HG03060 (cell line): ENCODE results near the gene MAPK1.
"Not testable (repeated sequence)": the region's sequence is repeated elsewhere in the genome, so short reads cannot be mapped to it uniquely, and the experiment has no call there.

ENCODE experiments used
- ATAC-seq: cut with Tn5 transposase; IDR thresholded peaks from one replicate; pipeline ENCODE4 v1.9.1; 2021; ENCODE audit warnings: low read depth, moderate number of reproducible peaks; ENCODE audit not compliant: unreplicated experiment

Gene MAPK1

DNA sequence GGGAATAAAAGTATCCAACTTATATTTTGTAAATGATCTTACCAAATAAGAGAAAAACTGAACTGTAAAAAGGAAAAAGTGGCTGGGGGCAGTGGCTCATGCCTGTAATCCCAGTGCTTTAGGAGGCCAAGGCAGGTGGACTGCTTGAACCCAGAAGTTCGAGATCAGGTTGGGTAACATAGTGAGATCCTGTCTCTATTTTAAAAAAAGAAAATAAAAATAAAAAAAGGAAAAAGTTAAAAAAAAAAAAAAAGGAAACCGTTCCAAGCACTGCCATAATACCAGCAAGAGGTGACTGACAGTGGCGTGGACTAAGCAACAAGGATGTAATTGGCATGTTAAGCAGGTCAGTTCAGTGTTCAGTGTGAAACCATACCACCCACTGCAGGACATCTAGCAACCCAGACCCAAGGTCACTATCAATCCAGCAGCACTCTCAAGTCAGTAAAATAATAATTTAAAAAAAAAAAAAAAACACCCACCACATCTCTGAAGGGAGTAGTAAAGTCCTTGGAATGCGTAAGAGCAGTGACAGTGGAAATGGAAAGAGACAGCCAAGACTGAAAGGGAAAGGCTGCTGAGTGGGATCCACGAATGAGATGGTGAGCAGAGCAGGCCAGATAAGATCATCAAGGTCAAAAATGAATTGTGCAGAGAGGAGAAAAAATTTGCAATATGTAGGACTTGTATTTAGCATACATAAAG lies 43.6 kb downstream of the MAPK1 start:
- ATAC-seq = no peak

DNA sequence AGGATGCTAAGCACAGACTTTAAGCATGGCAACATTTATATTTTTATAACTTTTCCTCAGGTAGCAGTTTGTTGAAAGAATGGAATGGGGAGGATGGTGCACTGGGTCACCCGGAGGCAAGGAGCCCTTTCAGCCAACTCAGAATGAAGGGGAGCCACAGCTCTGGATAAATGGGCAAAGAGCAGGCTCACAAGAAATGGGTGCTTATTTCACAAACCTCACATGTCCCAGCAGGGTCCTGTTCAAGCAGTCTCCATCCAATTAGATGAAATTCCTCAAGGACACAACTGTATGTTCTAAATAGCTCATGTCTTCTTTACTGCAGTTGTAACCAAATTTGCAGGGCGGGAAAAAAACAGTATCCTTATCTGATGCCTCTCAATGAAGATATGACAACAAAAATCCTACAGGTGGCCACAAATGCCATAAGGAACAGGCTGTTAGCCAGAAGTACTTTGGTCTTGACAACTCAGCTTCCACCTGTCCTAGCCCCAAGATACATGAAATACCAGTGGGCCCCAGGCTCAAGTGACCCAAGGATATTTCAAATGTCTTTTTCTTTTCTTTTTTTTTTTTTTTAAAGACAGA lies 48.2 kb downstream of the MAPK1 start:
- ATAC-seq = no peak

DNA sequence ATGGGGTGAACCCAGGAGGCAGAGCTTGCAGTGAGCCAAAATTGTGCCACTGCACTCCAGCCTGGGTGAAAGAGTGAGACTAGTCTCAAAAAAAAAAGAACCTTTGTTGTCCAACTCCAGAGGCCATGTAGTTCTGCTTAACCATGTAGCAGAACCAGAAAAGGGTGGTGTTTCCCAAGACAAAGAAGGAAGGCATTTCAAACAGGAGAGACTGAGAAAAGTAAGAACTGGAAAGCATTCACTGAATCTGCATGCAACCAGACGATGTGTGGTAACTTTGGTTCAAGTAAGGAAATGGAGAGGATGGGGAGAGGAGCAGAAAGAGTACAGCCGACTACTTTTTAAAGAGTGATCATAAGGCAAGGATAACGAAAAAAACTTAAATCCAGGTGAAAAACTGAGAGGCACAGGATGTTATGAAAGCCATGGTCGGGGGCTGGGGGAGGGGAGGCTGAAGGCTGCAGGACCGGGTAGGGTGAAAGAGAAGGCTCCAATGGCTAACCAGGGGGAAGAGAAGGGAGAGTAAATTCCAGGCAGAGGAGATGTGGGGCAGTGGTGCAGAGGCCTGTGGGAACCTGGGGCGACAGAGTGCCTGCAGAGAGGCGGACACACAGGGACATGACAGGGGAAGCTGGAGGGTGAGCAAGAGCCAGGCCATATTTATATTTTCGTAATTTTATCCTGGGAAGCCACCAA lies 48.8 kb downstream of the MAPK1 start:
- no peak for ATAC-seq

DNA sequence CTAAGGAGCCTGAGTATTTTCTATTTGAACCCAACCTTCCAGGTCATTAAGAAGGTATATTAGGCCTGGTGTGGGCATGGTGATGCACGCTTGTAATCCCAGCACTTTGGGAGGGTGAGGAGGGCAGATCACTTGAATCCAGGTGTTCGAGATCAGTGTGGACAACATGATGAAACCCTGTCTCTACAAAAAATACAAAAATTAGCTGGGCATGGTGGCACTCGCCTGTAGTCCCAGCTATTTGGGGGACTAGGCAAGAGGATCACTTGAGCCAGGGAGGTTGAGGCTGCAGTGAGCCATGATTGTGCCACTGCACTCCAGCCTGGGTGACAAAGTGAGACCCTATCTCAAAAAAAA lies 50.0 kb downstream of the MAPK1 start:
- ATAC-seq = not testable (repeated sequence)

DNA sequence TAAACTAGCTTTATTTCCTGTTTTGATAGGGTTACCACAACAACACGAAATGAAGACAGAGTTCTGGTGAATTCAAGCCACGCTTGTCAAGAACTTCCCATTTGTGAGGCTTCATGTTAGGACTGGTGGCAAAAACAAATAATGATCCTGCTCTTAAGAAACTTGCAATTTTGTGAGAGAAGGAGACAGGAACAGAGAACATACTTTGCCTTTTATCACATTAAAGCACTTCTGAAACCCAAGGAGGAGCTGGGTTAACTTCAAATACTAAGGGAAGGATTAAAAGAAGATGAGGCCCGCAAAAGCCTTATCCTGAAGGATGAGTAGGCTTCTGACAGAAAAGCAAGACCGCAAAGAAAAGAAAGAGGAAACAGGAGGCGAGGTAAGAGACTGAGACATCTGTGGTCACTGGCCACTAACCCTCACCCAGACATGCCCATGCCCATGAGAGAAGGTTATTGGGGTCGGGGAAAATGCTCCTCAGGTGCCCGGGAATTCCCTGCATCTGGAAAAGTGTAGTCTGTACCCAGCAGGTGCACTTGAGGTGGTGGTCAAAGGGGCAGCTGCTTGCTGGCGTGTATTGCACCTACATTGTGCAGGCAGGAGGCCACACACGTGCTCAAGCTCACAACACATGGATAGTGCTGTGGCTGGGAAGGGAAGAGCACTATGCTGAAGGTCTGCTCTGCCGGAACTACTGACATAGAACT lies 50.5 kb downstream of the MAPK1 start:
- no peak for ATAC-seq

DNA sequence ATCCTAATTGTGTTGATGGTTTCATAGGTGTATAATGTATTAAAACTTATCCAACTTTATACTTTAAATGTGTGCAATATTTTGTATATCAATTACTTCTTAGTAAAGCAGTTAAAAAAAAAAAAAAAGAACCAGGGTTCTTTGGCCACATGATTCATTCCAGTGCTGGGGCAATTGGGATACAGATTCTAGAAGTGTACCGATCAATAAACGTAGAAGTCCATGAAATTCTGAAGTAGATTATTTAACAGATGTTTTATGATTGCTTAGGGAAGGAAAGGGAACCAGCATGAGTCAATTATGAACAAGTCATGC lies 51.0 kb downstream of the MAPK1 start:
- no peak for ATAC-seq

DNA sequence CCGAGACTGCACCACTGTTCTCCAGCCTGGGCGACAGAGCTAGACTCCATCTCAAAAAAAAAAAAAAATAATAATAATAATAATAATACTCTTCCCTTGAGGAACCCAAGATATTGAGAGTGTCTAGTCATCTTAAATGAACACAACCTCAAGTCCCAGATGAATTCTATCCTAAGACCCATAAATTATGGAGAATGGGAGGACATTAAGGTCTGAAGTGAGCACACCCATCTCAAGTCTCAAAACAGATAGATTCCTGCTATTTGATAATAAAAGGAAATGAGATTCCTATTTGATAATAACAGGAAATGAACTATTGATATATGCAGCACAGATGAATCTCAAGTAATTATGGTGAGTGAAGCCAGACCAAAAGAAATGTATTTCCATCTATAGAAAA lies 51.5 kb downstream of the MAPK1 start:
- ATAC-seq = no peak

DNA sequence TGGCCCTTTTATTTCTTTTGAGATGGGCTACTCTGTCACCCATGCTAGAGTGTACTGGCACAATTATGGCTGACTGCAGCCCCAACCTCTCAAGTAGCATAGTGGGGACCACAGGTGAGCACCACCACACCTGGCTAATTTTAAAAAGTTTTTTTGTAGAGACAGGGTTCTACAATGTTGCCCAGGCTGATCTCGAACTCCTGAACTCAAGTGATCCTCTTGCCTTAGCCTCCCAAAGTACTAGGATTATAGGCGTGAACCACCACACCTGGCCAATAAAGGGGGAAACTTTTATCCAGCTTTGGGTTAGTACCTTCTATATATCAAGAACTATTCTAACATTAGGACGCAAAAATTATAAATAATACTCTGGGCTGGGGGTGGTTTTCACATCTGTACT lies 52.1 kb downstream of the MAPK1 start:
- no peak for ATAC-seq

DNA sequence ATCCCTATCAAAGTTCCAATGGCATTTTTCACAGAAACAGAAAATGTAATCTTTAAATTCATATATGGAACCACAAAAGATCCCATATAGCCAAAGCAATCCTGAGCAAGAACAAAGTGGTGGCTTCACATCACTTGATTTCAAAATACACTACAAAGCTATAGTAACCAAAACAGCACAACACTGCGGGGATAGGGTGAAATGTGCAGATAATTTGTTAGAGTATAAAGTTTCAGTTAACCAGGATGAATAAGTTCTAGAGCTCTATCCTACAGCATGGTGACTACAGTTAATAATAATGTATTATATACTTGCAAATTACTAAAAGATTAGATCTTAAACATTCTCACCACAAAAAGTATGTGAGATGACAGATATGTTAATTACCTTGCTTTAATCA lies 55.5 kb downstream of the MAPK1 start:
- no peak for ATAC-seq

DNA sequence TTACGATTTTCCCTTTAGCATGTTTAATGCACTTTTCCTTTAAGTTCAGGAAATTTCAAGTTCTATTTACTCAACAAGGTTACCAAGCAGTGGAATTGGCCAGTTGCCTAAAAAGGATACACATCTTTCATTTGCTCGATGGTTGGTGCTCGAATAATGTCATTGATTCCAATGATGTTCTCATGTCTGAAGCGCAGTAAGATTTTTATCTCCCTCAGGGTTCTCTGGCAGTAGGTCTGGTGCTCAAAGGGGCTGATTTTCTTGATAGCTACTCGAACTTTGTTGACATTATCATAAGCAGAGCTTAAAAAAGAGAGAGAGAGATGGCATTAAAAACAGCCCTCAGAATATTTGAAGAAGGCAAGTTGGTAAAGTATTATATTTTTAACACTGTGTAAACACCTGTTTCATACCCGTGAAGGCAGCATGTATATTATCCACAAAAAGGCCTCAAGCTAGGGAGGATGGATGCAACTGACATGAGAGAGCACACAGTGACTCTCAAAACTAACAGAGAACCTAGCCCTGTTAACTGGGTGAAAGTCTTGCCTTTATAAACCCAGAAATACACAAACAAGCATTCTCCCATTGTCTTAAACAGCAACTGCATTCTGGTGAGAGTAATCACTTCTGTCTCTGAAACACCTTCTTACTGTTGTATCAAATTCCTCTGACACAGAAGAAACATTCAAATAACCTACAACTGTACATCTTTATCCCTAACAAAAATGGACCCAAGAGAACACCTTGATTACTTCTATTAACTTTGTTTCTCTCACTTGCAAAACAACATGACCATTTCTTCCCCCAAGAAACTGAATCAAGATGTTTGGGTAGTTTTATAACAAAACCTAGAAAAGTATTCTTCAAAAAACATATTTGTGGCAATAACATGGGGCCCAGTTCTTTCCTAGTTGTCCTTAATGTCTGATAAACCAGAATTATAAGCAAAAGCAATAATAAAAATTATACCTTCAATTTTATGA lies 59.6 kb downstream of the MAPK1 start:
- no peak for ATAC-seq

DNA sequence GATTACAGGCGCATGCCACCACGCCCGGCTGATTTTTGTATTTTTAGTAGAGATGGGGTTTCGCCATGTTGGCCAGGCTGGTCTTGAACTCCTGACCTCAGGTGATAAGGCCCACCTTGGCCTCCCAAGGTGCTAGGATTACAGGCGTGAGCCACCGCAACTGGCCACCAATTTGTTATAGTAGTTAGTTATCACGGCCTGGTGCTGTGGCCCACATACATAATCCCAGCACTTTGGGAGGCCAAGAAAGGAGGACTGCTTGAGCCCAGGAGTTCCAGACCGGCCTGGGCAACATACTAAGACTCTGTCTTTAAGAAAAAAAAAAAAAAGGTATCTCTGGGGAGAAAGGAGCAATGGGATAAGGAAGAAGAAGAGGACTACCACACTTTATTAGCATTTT lies 62.1 kb downstream of the MAPK1 start:
- ATAC-seq = not testable (repeated sequence)

DNA sequence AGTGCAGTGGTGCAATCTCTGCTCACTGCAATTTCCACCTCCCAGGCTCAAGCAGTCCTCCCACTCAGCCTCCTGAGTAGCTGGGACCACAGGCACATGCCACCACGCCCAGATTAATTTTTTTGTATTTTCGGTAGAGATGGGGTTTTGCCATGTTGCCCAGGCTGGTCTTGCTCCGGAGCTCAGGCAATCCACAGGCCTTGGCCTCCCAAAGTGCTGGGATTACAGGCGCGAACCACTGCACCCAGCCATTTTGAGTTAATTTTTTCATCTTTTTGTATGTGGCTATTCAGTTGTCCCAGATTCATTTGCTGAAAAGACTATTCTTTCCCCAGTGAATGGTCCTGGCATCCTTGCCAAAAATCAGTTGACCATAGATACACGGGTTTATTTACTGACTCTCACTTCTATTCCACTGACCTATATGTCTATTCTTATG lies 63.6 kb downstream of the MAPK1 start:
- ATAC-seq = no peak

DNA sequence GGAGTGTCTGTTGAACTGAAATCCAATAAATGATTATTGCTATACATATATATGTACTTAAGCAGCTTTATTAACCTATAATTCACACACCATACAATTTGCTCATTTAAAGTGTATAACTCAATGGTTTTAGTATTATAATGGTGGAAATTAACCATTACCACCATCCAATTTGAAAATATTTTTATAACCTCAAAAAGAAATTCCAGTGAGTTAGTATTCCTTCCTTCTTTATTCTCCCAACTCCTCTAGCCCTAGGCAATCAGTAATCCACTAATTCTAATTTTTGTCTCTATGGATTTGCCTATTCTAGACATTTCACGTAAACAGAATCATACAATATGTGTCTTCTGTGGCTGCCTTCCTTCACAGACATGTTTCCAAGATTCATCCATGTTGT lies 64.8 kb downstream of the MAPK1 start:
- no peak for ATAC-seq

DNA sequence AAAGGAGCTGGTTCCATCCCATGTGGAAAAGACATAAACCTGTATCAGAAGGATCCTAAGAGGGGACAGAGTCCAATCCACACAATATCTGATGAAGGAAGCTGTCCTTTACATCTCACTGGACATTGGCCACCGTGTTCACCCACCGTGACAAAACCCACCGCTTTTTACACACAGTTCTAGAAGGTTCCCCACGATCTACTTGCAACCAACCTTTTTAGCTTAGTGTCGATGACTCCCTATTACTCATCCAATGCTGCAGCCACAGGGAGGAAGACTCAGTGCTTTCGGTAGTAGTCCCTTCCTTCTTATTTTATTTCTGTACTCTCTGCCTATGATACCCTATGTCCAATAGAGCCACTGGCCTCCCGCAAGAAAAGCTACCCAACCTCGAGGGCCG lies 65.4 kb downstream of the MAPK1 start:
- ATAC-seq = no peak

DNA sequence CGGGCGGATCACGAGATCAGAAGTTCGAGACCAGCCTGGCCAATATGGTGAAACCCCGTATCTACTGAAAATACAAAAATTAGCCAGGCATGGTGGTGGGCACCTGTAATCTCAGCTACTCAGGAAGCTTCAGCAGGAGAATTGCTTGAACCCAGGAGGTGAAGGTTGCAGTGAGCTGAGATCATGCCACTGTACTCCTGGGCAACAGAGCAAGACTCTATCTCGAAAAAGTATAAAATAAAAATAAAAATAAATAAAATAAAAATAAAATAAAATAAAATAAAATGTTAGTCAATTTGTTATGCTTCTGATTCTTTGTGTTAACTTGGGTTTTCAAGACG lies 66.2 kb downstream of the MAPK1 start:
- ATAC-seq = not testable (repeated sequence)

DNA sequence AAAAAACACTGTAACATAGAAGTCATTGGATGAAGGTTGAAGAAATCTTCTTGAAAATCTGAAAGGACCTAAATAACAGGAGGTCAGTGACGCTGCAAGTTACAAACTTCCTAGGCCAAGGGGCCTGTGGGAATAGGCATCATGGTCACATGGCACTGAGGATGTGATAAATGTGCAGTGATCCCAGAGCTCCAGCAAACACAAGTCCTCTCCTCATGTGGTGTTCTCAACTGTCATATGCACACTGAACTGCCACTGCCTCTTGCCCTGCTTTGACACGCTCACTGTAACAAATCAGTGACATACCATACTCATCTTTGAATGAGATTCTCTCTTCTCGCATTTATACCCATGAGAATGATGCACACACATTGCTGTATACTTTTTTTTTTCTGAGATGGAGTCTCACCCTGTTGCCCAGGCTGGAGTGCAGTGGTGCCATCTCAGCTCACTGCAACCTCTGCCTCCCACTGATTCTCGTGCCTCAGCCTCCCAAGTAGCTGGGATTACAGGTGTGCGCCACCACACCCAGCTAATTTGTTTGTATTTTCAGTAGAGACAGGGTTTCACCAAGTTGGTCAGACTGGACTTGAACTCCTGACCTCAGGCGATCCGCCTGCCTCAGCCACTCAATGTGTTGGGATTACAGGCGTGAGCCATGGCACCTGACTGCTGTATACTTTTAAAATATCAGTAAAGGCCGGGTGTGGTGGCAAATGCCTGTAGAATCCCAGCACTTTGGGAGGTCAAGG lies 66.7 kb downstream of the MAPK1 start:
- ATAC-seq = no peak

DNA sequence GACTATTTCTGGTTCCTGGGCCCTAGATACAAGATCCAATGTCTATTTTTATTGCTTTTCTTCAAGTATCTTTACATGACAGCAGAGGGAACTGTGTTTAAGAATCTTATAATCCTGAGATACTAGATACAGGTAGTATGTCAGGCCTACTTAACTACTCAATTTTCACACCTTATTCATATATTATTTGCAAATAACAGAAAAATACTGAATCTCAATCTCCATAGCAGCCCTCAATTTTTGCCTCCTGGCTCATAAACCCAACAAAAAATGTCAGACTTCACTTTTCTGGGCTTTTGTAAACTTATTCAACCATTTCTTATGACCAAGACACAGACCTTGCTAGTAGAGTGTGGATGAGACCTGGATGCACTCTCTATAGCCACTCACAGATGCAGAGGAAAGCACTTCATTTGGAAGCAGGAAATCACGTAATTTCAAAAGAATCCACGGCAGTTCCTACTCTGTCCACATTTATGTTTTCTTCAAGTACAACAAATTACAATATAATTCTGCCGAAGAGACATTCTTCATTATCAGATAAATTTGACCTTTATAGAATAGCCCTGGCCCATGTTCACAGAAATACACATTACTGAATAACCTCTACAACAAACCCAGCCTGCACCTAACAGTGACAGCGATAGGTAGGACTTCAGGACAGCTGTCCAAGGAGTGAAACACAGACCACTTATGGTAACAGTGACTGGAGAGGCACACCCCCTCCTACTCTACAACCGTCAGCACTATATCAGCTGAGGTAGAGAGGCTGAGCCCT lies 69.8 kb downstream of the MAPK1 start:
- no peak for ATAC-seq

DNA sequence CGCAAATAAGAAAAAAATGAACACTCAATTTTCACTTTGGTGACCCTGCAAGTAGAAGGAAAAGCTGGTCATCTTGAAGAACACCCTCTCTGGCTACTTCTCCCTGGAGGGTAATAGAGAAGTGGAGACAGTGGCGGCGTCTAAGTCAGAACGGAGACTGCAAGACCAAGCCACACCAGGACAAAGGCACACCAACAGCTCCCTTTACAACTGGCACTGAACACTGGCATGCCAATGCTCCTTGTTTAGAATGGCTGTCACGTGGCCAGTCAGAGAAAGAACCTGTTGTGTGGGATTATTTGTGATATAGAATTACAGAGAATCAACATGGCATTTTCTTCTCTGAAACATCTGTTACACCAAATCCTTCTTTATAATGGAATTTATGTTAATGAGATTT lies 70.6 kb downstream of the MAPK1 start:
- ATAC-seq = no peak

DNA sequence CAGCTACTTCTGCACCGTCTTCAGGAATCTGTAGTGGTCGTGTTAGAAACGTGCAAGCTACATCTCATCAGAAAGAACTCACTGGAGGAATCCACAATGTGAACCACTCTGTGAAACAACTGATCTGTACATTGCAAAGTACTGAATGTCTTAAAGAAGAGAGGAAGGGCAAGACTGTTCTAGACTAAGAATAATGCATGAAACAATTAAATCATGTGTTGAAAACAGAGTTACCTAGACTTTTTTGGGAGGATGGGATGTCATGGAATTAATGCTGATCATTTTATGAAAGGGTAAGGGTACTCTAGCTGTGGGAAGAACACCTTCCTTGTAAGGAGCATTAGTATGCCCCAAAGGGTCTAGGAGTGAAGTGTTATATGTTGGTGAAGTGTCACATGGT lies 71.2 kb downstream of the MAPK1 start:
- no peak for ATAC-seq
